Measurements from ENCODE around the gene PRKAB1.

PRKAB1 gene

DNA sequence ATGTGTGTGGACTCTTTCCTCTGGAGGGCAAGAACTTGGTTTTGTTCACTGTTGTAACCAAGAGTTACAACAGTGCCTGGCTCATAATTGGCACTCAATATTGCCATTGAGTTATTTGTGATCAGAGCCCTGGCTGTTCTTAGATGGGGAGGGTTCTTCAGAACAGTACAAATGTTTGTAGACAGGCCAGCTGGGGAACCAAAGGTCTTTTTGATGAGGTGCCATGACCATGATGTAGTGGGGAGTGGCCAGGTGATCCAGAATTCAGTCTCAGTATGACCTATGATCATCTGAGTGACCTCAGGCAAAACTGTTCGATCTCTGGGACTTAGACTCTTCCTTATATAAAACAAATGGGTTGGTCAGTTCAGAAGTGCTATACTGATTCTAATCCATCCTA, 3.3 kb upstream of the PRKAB1 start:
- DNase-seq: no peak

DNA sequence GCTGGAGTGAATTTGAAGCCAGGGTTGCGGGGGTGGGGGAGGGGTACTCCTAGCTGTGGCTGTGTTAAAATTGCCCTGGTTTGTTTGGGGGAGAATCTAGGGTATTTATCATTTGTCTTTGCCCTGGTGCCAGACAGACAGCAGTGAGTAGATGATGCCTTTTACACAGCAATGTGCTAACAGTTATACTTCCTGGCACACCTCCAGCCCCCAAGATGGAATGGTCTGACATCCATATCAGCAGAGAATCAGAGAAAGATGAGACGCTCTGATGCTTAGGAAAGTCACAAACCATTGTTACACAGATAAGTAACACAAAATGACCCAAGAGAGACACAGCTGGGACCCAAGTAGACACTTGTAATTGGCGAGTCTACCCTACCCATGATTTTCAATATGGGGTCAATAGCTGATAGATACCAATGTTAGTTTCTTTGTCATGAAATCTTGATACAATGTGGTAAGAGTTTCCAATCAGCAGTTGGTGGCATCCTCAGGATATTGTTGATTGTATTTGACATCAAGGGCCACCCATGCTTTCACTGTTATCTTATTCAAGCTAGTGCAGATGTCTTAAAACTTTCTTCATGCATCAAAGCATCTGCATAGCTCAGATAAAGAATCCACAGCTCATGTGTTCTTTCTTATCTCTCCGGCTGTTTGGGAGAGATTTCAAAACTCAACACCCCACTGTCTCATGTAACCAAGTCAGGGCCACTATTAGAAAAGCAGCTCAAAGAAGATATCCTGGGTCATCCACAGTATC, 2.6 kb upstream of the PRKAB1 start:
- no peak for DNase-seq

DNA sequence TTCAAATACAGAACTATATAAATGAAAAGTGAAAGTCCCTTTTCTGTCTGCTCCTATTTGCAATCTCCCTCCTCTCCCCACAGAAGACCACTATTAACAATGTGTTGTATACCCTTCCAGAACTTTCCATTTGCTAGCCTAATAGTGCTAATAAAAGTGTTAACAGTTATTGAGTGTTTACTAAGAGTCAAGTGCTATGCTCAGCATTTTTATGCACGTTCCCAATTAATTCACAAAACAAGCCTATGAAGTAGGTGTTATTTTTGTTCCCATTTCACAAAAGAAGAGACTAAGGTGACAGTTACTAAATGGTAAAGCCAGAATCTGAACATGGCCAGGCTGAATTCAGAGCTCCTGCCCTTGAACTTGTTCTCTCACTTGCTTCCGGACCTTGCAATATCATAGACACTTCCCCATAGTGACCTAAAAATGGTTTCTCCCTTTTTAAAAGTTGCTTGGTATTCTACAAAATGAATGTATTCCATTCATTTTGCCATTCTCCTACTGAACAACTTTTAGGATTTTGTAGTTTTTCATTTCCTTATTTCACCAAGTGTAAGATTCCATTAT, 1.6 kb upstream of the PRKAB1 start:
- DNase-seq: no peak

DNA sequence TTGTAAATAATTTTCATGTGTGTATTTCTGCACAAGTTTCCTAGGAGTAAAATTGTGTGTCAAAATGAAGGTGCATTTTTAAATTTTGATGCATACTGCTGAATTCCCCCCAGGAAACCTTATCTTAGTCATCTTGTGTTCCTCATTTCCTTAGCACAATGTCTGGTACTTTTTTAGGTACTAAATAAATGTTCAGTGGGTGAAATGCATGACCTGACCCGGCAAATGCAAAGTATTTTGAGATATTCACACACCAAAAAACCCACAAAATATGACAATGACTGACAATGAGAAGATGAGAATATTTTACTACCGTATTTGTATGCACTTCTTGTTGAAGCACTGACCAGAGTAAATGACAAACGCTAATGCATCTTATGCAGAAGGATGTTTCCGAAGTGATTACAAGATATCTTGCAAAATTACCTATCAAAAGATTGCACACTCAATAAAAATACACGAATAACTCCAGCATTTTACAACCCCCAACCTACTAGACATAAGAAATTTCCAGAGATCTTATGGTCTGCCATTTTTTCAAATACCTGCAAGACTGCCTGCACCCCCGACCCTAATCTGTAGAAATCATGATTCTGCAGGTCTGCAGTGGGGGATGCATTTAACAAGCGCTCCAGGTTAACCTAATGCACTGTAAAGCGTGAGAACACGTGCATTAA, 895 bp upstream of the PRKAB1 start:
- DNase-seq: no peak

DNA sequence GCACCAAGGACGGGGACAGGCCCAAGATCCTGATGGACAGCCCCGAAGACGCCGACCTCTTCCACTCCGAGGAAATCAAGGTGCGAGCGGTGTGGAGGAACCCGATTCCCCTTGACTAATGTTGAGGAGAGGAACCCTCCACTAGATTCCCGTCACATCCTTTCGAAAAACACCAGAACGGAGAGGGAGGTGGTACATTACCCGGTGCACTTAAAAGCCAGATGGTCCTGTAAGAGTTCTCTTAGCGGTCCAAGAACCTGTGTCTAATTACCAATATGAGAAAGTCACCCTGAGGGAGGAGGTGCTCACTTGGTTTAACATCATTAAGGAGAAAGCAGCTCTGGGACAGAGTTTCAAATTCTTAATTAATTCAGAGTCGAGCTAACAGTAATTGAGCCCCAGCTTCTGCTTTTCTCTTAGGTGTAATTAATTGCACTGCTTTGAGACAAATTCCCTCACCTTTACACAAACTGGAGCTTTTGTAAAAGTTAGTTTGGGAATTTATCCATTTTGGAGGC, 450 bp downstream of the PRKAB1 start:
- DNase-seq: no peak

DNA sequence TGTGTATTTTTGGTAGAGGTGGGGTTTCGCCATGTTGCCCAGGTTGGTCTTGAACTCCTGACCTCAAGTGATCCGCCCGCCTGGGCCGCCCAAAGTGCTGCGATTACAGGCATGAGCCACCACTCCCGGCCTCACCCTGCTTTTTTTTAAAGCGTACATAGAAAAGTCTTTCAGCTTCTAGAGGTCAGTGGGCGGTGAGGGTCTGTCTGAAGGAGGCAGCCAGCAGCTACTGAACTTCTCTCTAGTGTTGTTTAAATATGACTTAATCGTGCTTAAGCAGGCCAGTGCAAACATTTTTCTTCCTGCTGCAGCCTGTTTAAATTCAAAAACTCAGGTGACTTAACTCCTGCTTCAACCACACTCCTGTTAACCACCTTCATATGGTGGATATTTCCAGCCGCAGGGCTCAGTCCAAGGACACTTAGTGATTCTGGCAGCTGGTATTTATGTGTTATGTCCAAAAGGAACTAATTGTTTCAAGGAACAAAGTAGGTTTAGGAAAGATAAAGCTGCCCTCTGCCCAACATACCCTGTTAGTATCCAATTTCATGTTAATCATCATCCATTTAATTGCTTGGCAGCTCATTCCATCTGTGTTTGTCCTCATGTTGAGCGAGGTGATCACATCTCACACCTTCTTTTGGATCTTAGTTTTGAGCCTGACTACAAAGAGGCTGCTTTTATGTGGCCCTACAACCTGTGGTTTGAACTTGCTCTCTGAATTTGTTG, 2.0 kb downstream of the PRKAB1 start:
- DNase-seq: no peak

DNA sequence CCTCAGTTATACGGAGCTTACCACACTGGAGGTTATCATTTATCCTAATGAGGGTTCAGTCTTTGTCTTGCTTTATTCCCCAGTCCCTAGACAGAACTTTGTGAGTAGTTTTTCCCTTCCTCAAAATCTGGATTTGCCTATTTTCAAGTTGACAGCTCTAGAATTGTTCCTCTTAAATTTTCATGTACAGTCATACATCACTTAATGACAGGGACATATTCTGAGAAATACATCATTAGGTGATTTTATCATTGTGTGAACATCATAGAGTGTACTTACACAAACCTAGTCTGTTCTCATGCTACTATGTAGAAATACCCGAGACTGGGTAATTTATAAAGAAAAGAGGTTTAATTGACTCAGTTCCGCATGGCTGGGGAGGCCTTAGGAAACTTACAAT, 3.1 kb downstream of the PRKAB1 start:
- DNase-seq: no peak

DNA sequence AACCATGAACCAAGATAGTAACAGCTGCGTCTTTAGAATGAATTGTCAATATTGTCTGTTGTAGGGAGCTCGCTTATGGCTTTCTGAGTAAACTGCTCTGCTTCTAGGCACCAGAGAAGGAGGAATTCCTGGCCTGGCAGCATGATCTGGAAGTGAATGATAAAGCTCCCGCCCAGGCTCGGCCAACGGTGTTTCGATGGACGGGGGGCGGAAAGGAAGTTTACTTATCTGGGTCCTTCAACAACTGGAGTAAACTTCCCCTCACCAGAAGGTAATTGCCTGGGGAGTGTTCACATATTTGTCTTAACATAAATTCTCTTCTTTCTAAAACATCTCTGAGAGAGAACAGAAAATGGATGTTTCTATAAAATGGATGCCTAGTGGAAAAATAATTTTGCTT, 4.3 kb downstream of the PRKAB1 start:
- no peak for DNase-seq

DNA sequence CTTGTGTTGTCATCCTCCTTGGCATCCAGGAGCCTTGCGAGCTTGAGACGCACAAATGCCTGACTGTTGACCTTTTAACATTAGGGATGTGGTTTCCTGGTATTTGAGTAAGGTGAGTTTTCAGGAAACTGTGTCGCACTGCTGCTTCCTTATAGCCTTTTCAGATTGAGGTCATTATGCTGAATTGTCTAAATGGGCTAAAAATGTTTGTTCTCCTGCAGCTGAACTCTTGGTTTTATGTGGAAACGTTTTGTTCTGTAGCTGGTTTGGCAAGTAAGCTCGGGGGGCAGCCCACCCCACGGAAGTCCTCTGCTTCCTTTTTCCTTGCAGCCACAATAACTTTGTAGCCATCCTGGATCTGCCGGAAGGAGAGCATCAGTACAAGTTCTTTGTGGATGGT, 5.7 kb downstream of the PRKAB1 start:
- DNase-seq: no peak

DNA sequence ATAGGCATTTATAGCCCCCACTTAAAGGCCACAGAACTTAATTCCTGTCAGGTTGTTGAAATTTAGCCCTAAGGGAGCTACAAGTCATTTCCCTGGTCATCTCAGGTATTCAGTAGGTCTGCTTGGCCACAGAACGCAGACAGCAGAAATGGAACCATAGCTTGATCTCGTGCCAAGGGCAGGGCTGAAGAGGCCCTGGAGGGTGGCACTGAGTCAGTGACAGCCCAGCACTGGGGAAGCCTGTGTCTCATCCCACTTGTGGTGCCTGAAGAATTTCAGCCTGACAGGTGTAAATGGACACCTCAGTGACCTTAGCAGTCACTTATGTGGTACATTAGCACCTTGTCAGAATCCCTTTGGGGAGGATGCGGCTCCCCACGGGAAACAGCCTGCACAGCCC, 6.6 kb downstream of the PRKAB1 start:
- DNase-seq: no peak

DNA sequence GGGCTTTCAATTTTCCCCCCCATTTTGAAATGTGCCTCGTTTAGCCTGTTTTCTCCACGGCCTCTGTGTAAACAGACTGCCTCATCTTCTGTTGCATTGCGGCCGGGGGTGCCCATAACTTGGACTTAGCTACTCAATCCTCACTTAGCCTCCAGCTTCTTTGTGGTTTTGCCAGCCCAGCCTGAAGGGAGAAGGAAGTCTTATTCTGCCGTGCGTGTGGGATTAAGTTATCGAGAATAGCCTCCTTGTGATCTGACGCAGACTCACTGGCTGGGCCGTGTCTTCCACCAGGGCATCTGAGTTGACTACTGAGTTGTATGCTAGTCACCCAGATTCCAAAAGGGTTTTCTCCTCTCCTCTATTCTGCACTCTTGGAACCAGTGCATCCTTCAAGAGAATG, 8.1 kb downstream of the PRKAB1 start:
- DNase-seq: no peak

DNA sequence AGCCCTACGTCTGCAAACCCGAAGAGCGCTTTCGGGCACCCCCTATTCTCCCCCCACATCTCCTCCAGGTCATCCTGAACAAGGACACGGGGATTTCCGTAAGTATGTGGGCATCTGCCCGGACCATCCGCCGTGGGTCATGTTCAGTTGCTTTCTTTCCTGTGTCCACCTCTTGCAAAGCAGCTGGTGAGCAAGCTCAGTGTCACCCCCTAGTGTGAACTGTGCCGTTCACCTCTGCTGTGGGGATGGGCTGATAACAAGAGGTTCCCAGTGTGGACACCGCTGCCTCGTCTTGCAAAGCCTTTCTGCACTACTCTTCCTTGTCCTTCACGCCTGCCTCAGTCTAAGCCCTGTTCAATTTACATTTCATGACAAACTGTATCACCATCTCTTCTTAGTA, 8.6 kb downstream of the PRKAB1 start:
- DNase-seq: no peak

DNA sequence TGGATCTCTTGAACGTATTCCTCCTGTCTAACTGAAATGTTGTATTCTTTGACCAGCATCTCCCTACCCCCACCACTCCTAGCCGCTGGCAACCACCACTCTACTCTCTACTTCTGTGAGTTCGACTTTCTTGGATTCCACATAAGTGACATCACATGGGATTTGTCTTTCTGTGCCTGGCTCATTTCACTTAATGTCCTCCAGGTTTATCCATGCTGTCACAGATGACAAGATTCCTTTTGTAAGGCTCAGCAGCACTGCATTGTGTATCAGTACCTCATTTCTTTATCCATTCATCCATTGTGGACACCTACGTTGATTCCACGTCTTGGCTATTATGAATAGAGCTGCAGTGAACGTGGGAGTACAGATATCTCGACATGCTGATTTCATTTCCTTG, 10.5 kb downstream of the PRKAB1 start:
- DNase-seq: no peak

DNA sequence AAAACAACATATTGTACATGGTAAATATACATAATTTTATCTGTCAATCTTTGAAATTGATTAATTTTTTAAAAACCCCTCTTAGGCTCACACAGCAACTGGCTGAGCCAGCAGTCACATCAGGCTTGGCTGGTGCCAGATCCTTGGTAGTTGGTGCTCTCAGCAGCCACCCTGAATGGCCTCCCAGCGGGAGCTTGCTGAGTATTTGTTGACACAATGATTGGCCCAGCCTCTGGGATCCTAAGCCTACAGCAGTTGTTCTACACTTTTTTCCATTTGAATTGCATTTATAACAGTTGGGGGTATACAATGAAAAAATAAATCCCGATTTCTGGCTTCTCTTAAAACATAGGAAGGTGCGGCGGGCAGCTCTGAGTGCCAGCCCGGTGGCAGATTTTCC, 11.1 kb downstream of the PRKAB1 start:
- peak; percentile 87 for DNase-seq

DNA sequence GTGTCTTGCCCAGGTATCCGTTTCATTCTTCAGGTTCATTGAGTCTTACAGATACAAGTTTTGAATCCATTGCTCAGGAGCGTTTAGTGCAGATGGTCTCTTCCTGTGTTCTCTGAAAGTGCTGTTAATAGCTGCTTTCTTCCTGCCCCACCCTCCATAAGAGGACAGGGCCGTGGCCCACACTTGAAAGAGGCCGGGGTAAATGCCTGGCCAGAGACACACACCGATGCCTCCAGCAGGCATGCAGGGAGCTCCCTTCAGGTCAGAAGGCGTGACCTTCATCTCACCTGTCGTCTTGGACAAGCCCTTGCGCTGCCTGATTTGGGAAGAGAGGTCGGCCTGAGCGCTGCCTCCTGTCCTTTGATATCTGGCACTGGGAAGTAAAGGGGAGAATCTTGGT, 11.6 kb downstream of the PRKAB1 start:
- no peak for DNase-seq

DNA sequence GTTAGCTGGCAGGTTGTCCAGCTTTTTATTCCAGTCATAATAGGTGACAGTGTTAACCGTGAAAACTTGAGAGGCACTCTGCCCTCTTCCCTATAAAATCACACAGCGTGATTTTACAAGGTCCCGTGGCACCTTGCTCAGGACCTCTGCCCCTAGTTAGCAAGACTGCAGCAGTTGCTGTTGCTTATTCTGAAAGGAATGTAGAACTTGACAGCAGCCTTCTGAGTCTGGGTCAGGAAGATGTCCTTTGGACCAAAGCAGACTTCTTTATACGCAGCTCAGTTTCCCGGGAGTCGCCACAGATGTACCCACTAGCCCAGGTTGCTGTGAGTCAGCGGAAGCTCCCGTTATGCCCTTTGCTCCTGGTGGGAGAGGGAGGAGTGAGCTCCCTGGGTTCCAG, 13.2 kb downstream of the PRKAB1 start:
- no peak for DNase-seq

DNA sequence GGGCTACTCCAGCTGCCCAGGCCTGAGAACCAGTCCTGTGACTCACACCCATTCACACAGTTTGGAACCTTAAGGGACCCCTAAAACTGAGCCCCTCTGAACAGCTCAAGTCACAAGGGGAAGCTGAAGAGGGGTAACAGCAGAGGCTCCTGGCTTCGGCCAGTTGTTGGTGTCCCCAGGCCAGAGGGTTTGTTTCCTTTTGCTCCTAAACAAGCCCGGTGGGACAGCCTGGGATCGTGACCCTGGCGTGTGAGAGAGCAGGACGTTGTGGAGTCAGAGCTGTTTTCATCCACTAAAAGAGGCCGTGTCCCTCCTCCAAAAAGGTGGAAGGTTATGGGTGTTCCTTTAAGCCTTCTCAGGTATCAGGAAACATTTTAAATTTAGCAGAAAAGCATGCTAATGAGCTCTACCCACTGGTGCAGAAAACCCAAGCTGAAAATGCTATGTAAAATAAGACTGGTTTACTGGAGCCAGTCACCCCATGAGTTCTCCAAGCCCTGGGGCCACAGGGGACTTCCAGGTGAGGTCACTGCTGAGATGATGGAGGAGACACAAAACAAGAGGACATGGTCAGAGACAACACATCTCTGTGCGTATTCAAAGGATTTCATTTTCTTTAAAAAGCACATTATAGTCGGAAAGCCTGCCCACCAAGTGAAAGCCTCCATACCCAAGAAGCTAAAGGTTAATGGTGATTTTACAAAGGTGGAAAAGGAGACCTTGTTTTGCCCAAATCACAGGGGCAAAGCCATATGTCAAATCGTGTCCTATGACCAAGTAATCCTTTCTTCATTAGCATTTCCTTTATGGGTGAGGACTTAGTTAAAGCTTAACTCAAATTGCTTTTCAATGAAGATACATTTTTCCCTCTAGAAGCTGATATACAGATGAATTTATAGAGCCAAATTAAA, 14.1 kb downstream of the PRKAB1 start:
- no peak for DNase-seq

DNA sequence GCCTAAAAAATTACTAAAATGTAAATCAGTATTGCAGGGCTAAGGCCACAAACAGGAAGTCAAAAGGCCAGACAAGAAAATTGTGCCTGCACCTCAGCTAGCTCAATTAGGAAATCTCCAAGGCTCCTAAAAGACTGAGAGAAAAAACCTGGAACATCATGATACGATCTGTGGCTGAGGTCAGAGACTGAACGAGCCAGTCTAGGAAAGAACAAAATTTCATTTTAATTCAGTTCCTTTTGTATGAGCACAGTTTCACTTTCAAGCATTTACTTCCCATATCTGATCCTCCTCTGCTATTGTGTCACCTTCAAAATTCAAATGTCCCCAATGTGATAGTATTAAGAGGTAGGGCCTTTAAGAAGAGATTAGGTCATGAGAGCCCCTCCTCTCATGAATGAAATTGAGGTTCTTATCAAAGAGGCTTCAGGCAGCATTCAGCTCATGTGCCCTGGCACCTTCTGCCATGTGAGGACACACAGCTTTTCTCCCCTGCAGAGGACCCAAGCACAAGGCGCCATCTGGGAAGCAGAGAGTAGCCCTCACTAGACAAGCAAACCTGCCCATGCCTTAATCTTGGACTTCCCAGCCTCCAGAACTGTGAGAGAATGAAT, 14.8 kb downstream of the PRKAB1 start:
- DNase-seq: no peak

DNA sequence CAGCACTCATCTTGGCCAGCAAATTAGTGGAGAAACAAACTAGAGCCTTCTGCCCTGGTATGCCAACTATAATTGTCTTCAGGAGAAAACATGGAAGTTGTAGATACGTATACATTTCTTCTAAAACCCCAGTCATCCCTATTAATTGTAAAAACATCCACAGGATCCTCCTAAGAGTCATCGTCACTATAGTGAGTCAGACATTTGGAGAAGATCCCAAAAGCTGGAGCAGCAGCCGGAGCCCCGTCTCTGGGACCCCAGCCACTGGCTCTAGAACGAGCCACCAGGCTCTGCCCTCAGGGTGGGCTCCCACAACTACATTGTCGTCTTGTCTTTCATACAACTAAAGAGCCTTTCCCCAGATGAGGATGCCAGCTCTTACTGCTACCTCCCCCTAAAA, 15.5 kb downstream of the PRKAB1 start:
- no peak for DNase-seq

DNA sequence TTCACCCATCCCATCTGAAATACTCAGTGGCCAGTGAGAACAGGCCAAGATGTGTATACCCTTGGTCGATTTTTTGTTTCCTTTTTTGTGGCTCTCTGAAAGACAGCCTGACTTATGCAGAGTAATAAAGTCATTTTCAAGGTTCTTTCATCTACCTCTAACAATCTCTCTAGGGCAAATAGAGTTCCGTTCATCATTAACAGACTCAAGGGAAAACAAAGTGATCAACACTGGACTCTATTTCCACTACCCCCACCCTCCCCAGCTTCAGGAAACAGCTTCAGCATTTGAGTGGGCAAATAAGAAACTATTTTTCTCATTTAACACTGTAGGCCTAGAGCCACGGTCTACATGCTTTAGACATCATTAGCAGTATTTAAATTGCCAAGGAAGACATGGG, 15.9 kb downstream of the PRKAB1 start:
- no peak for DNase-seq

DNA sequence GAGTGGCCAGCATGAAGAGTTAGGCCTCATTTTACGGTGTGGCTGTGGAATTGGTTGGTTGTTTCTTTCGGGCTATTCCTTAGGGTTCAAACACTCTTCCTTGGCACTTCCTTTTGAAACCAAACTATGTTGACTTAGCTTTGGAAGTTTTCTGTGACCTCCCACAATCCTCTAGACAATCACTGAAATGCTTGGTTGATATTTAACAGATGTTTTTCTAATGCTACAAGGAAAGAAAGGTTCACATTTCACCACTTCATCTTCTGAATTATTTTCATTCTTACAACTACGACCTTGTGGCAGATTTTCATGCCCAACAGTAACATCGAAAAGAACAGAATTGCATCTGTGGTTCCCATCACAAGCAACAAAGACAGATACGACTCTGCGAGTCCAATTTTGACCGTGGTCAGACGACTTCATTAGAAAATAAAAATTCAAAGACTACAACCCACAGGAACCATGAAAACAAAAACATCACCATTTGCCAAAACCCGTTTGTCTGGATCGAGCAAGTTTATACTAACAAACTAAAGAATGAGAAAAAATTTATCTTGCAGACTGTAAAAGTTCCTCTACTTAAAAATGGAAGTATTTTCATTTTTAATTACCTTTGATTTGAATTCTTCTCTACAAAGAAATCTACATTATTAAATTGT, 16.9 kb downstream of the PRKAB1 start:
- no peak for DNase-seq

DNA sequence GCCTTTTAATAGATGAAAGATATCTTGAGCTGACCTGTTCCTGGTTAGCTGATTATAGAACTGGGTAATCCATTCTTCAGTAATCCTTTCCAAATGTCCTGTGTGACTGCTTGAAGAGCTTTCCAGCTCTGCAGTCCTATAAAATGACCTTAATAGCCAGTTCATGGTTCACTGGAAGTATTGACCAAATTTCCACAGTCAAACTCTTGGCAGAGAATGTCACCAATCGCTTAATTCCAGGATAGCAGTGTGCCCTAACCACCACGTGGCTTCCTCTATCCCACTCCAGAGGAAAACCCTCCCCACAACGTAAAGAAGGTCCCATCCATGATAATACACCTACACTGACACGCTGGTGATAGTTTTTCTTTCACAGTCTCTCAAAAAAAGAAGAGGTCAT, 17.4 kb downstream of the PRKAB1 start:
- no peak for DNase-seq

All from NCI-H1092 (cell line).